ENCODE measurements around the gene CPSF4L.
A peak's percentile ranks its signal among the peaks of the same experiment; 100 is the strongest.

Gene CPSF4L

GRCh38 chr17:73305845-73306836, 44.5 kb upstream of the CPSF4L start:
- H3K9ac ChIP-seq (ENCODE audit: insufficient read length, low read depth), result no peak overlapping the region
- H3K4me1 ChIP-seq (ENCODE audit: insufficient read depth, insufficient read length), result peaks cover 29% of the 10 kb centered on the region

GRCh38 chr17:73304971-73305812, 43.5 kb upstream of the CPSF4L start:
- Histone ChIP-seq H3K9me3 (ENCODE audit: insufficient read depth, low read length) (no peaks in the 10 kb centered on the region), H3K36me3 (ENCODE audit: insufficient read depth, insufficient read length, low read length) (peaks cover 21% of the 10 kb centered on the region), H3K9ac (ENCODE audit: insufficient read length, low read depth) (peak overlapping the region; percentile 36), H3K27me3 (ENCODE audit: insufficient read depth, insufficient read length) (no peaks in the 10 kb centered on the region), H3K4me1 (ENCODE audit: insufficient read depth, insufficient read length) (peaks cover 33% of the 10 kb centered on the region), H3K4me3 (ENCODE audit: insufficient read length, low read depth) (no peak overlapping the region)
- no peak for TF ChIP-seq SUZ12 (IDR thresholded peaks at IDR 0.05; ENCODE audit: extremely low read depth, insufficient read depth, insufficient read length)
- no peak for TF ChIP-seq ZNF274 (IDR thresholded peaks at IDR 0.05; ENCODE audit: low read depth, low read length)
- no peak for TF ChIP-seq YY1 (IDR thresholded peaks at IDR 0.05; ENCODE audit: insufficient read depth, insufficient read length)
- no peak for DNase-seq (ENCODE audit: low read depth, low spot score)

More at GRCh38 chr17:73305845-73306836, 44.5 kb upstream of the CPSF4L start:
- TF ChIP-seq ZNF274 (IDR thresholded peaks at IDR 0.05; ENCODE audit: low read depth, low read length), result no peak
- TF ChIP-seq SUZ12 (IDR thresholded peaks at IDR 0.05; ENCODE audit: extremely low read depth, insufficient read depth, insufficient read length), result no peak
- no peak for TF ChIP-seq YY1 (IDR thresholded peaks at IDR 0.05; ENCODE audit: insufficient read depth, insufficient read length)
- Histone ChIP-seq H3K9me3 (ENCODE audit: insufficient read depth, low read length) (no peaks in the 10 kb centered on the region), H3K36me3 (ENCODE audit: insufficient read depth, insufficient read length, low read length) (peaks cover 19% of the 10 kb centered on the region), H3K4me3 (ENCODE audit: insufficient read length, low read depth) (no peak overlapping the region), H3K27me3 (ENCODE audit: insufficient read depth, insufficient read length) (no peaks in the 10 kb centered on the region)
- no peak for DNase-seq (ENCODE audit: low read depth, low spot score)

GRCh38 chr17:73304438-73304837, 42.8 kb upstream of the CPSF4L start:
- TF ChIP-seq SUZ12 (IDR thresholded peaks at IDR 0.05; ENCODE audit: extremely low read depth, insufficient read depth, insufficient read length) (no peak), YY1 (IDR thresholded peaks at IDR 0.05; ENCODE audit: insufficient read depth, insufficient read length) (no peak), ZNF274 (IDR thresholded peaks at IDR 0.05; ENCODE audit: low read depth, low read length) (no peak)
- peaks cover 36% of the 10 kb centered on the region for H3K4me1 ChIP-seq (ENCODE audit: insufficient read depth, insufficient read length)
- no peaks in the 10 kb centered on the region for H3K27me3 ChIP-seq (ENCODE audit: insufficient read depth, insufficient read length)
- no peak overlapping the region for H3K9ac ChIP-seq (ENCODE audit: insufficient read length, low read depth)
- peaks cover 29% of the 10 kb centered on the region for H3K36me3 ChIP-seq (ENCODE audit: insufficient read depth, insufficient read length, low read length)
- H3K4me3 ChIP-seq (ENCODE audit: insufficient read length, low read depth), result no peak overlapping the region
- DNase-seq (ENCODE audit: low read depth, low spot score), result no peak
- H3K9me3 ChIP-seq (ENCODE audit: insufficient read depth, low read length), result no peaks in the 10 kb centered on the region

- no peaks in the 10 kb centered on the region for H3K9me3 ChIP-seq (ENCODE audit: insufficient read depth, low read length)
- H3K36me3 ChIP-seq (ENCODE audit: insufficient read depth, insufficient read length, low read length), result peaks cover 29% of the 10 kb centered on the region
- DNase-seq (ENCODE audit: low read depth, low spot score), result no peak
- no peak overlapping the region for H3K9ac ChIP-seq (ENCODE audit: insufficient read length, low read depth)
- TF ChIP-seq ZNF274 (IDR thresholded peaks at IDR 0.05; ENCODE audit: low read depth, low read length) (no peak), YY1 (IDR thresholded peaks at IDR 0.05; ENCODE audit: insufficient read depth, insufficient read length) (no peak)
- no peaks in the 10 kb centered on the region for H3K27me3 ChIP-seq (ENCODE audit: insufficient read depth, insufficient read length)
- no peak overlapping the region for H3K4me3 ChIP-seq (ENCODE audit: insufficient read length, low read depth)
- peaks cover 33% of the 10 kb centered on the region for H3K4me1 ChIP-seq (ENCODE audit: insufficient read depth, insufficient read length)
Measured at GRCh38 chr17:73302189-73302588, 40.5 kb upstream of the CPSF4L start.

GRCh38 chr17:73301369-73301768, 39.7 kb upstream of the CPSF4L start:
- Histone ChIP-seq H3K9me3 (ENCODE audit: insufficient read depth, low read length) (no peaks in the 10 kb centered on the region), H3K9ac (ENCODE audit: insufficient read length, low read depth) (no peak overlapping the region), H3K36me3 (ENCODE audit: insufficient read depth, insufficient read length, low read length) (peaks cover 21% of the 10 kb centered on the region), H3K27me3 (ENCODE audit: insufficient read depth, insufficient read length) (no peaks in the 10 kb centered on the region), H3K4me3 (ENCODE audit: insufficient read length, low read depth) (no peak overlapping the region), H3K4me1 (ENCODE audit: insufficient read depth, insufficient read length) (peaks cover 25% of the 10 kb centered on the region)
- no peak for DNase-seq (ENCODE audit: low read depth, low spot score)
- TF ChIP-seq SUZ12 (IDR thresholded peaks at IDR 0.05; ENCODE audit: extremely low read depth, insufficient read depth, insufficient read length) (no peak), ZNF274 (IDR thresholded peaks at IDR 0.05; ENCODE audit: low read depth, low read length) (no peak)

- H3K9me3 ChIP-seq (ENCODE audit: insufficient read depth, low read length), result no peaks in the 10 kb centered on the region
- H3K9ac ChIP-seq (ENCODE audit: insufficient read length, low read depth), result no peak overlapping the region
- no peak overlapping the region for H3K4me3 ChIP-seq (ENCODE audit: insufficient read length, low read depth)
- no peaks in the 10 kb centered on the region for H3K27me3 ChIP-seq (ENCODE audit: insufficient read depth, insufficient read length)
- TF ChIP-seq ZNF274 (IDR thresholded peaks at IDR 0.05; ENCODE audit: low read depth, low read length) (no peak), SUZ12 (IDR thresholded peaks at IDR 0.05; ENCODE audit: extremely low read depth, insufficient read depth, insufficient read length) (no peak), YY1 (IDR thresholded peaks at IDR 0.05; ENCODE audit: insufficient read depth, insufficient read length) (no peak)
- peaks cover 13% of the 10 kb centered on the region for H3K36me3 ChIP-seq (ENCODE audit: insufficient read depth, insufficient read length, low read length)
- peaks cover 17% of the 10 kb centered on the region for H3K4me1 ChIP-seq (ENCODE audit: insufficient read depth, insufficient read length)
- DNase-seq (ENCODE audit: low read depth, low spot score), result no peak
Measured at GRCh38 chr17:73300392-73300791, 38.7 kb upstream of the CPSF4L start.
